Gastroesophageal sphincter (tissue), 3 donors: ENCODE measurements around the gene SPOPL.

Experiments used
- CTCF ChIP-seq, 4 experiments: fragments of 200-600 bp in 2 of 4; fragments of 450-650 bp in 2 of 4; sonication (generic) in 1 of 4; IDR thresholded peaks; one replicate each; pipeline ENCODE4 v1.5.1; 2017 to 2019; ENCODE audit warnings: antibody characterized with exemption in 4 of 4, mild to moderate bottlenecking in 2 of 4, moderate library complexity in 2 of 4
- EP300 ChIP-seq: sonication (generic); formaldehyde crosslinking; IDR thresholded peaks from one replicate; pipeline ENCODE4 v1.6.1; 2017; ENCODE audit warnings: antibody characterized with exemption, mild to moderate bottlenecking
- POLR2A ChIP-seq, 2 donors: fragments of 450-650 bp; IDR thresholded peaks; one replicate each; pipeline ENCODE4 v1.6.1; 2017; ENCODE audit warnings: antibody characterized with exemption in 2 of 2, mild to moderate bottlenecking in 2 of 2, moderate library complexity in 1 of 2
- POLR2AphosphoS5 ChIP-seq: sonication (generic); formaldehyde crosslinking; IDR thresholded peaks from one replicate; pipeline ENCODE4 v1.6.1; 2017; ENCODE audit warnings: antibody characterized with exemption

GRCh38 chr2:138607746-138608145, 106.2 kb downstream of the SPOPL start:
- TF ChIP-seq CTCF (IDR thresholded peaks at IDR 0.05) (no peak), POLR2A (IDR thresholded peaks at IDR 0.05) (no peak), EP300 (no peak), POLR2AphosphoS5 (no peak)
